ENCODE results near the gene SLC4A2.

The SLC4A2 gene

DNA sequence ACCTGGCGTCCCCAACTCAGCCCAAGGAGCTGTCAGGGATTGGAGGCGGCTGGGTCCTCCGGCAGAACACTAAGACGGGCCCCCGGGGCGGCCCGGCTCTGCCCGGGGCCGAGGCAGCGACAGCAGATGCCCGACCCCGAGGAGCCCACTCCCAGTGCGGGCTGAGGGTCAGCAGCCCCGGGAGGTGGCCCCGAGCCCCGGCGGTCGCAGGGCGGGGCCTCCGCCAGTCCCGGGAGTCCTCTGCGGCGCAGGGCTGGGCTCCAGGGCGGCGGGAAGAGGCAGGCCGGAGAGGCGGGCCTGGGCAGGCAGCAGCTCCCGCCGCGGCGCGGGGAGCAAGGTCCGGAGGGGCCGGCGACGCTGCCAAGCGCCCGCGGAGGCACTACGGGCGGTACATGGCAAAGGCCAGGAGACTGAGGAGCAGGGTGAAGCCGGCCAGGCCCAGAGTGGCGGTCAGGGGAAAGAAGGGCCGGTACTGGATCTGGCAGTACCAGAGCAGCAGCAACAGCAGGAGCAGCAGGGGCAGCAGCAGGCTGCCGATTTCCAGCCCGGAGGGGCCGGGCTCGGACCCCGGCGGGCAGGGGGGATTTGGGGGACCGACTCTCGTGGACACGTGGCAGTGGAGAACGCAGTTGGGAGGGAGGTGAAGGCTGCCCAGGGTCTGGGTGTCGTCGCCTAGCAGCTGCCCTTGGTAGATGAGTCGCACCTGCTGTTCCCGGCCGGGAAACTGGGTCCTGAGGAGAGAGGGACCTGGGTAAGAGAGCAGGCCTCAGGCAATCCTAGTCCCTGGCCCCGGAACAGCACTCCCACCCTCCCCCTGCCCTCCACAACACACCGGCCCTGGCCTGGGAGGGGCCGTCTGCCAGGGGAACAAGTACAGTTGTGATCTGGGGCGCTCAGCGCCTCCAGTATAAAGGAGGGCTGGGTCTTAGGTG is 22.0 kb downstream of the SLC4A2 start:
- TF ChIP-seq, protein P1, sequence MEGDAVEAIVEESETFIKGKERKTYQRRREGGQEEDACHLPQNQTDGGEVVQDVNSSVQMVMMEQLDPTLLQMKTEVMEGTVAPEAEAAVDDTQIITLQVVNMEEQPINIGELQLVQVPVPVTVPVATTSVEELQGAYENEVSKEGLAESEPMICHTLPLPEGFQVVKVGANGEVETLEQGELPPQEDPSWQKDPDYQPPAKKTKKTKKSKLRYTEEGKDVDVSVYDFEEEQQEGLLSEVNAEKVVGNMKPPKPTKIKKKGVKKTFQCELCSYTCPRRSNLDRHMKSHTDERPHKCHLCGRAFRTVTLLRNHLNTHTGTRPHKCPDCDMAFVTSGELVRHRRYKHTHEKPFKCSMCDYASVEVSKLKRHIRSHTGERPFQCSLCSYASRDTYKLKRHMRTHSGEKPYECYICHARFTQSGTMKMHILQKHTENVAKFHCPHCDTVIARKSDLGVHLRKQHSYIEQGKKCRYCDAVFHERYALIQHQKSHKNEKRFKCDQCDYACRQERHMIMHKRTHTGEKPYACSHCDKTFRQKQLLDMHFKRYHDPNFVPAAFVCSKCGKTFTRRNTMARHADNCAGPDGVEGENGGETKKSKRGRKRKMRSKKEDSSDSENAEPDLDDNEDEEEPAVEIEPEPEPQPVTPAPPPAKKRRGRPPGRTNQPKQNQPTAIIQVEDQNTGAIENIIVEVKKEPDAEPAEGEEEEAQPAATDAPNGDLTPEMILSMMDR (IDR thresholded peaks at IDR 0.05; ENCODE audit: low read depth, low read length): no peak
- no peak for DNase-seq (ENCODE audit: extremely low read depth, low read depth)

DNA sequence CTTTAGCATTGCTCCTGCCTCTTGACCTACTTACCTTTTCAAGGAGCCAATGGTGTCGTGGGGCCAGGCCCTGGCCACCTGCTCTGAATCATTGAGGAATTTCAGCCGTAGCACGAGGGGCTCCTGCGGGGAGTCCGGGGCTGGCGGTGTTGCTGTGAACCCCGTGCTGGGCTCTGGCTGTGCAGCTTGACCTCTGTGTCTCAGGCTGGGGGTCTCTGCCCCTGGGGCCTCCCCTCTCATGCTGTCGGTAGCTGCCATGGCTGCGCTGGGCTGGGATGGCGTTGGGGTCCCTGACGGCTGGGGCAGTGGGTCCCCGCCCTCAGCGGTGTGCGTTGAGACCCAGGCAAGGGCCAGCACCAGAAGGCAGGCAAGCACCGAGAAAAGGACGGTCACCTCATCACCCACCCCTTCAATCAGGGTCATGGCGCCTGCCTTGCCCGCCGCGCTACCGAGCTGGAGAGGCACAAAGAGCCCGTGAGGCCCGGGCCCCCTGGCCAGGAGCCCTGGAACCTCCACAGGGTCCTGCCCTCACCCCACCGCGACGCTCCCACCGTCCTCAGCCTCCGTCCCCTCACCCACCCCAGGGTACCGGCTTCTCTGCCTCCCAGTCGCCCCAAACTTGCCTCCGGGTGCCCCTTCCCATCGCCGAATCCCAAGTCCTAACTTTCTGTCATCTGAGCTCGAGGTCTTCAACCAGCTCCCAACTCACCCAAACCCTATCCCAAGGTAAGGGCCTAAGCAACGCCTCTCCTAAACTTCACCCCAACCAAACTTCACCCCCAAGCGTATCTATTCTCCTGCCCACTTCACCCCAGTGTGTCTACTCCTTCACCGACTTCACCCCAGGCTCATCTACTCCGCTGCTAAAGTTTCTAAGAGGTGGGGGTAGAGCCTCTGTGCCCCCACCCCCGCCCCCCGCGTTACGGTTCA is 23.0 kb downstream of the SLC4A2 start:
- TF ChIP-seq, protein P1 (IDR thresholded peaks at IDR 0.05; ENCODE audit: low read depth, low read length): no peak
- DNase-seq (ENCODE audit: extremely low read depth, low read depth): no peak

DNA sequence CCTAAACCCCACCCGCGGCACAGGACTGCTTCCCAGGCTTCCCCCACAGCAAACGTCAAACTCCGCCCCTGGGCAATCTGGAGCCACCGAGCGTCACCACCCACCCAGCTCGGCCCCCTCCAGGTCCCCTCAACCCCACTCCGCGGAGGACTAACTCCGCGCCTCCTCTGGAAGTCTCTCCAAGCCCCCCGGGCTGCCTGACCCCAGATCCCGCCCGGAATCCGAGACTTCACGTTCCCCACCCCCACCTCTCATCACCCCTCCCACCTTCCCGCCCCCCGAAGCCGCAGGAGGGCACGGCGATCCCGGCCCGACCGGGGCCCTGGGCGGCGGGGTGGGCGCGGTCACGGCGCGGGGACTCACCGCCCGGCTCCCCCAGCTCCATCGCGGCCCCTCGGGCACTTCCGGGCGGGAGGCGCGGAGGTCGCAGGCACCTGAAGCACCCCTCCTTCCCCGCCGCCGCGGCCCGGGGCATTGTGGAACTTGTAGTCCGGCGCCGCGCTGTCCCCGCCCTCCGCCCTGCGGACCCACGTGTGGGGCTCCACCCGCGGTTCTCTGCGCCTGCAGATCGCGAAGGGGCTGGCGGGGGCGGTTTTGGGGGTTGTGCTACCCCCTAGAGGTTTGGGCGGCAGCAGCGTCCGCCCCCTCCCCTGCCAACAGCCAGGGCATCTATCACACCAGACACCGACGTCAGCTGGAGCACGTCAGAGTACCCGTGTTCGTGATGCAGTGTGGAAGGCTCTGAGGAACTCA is 23.9 kb downstream of the SLC4A2 start, which contains the start of gene TMUB1:
Gene TMUB1, minus strand, starts transcription at position 423 of the 753 bp plus-strand sequence. CDS start 930 bp downstream, outside the sequence.
- TF ChIP-seq, protein P1 (IDR thresholded peaks at IDR 0.05; ENCODE audit: low read depth, low read length): no peak
- no peak for DNase-seq (ENCODE audit: extremely low read depth, low read depth)

DNA sequence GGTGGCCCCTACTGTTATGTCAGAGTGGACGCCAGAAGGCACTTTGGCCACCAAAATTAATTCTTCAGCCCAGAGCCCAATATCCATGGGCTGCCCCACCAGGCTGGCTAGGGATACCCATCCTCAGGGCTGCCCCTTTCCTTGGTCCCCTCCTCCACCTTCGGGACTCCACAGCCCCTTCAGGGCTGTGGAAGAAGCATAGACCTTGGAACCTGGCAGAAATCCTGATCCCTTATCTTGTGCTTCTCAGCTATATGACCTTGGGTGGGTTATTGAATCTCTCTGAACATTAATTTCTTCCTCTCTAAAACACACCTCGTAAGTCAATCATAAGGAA is 24.4 kb downstream of the SLC4A2 start:
- TF ChIP-seq, protein P1 (IDR thresholded peaks at IDR 0.05; ENCODE audit: low read depth, low read length): no peak
- DNase-seq (ENCODE audit: extremely low read depth, low read depth): no peak

DNA sequence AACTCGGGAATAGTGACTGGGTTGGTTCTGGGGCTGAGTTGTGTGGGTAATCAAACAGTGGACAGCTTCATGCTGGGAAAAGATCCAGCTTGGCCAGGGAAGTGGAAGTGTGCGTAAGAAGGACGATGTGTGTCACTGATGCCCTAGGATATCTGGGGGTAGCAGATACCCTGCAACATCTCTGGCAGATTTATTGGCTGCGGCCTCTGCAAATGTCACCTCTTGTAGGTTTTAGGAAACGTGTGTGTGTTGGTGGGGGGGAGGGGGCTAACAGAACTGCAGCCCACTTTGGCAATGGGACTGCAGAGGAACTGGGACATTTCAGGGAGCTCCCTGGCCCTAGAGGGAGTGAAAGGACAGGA is 25.9 kb downstream of the SLC4A2 start:
- no peak for DNase-seq (ENCODE audit: extremely low read depth, low read depth)
- TF ChIP-seq, protein P1 (IDR thresholded peaks at IDR 0.05; ENCODE audit: low read depth, low read length): no peak

DNA sequence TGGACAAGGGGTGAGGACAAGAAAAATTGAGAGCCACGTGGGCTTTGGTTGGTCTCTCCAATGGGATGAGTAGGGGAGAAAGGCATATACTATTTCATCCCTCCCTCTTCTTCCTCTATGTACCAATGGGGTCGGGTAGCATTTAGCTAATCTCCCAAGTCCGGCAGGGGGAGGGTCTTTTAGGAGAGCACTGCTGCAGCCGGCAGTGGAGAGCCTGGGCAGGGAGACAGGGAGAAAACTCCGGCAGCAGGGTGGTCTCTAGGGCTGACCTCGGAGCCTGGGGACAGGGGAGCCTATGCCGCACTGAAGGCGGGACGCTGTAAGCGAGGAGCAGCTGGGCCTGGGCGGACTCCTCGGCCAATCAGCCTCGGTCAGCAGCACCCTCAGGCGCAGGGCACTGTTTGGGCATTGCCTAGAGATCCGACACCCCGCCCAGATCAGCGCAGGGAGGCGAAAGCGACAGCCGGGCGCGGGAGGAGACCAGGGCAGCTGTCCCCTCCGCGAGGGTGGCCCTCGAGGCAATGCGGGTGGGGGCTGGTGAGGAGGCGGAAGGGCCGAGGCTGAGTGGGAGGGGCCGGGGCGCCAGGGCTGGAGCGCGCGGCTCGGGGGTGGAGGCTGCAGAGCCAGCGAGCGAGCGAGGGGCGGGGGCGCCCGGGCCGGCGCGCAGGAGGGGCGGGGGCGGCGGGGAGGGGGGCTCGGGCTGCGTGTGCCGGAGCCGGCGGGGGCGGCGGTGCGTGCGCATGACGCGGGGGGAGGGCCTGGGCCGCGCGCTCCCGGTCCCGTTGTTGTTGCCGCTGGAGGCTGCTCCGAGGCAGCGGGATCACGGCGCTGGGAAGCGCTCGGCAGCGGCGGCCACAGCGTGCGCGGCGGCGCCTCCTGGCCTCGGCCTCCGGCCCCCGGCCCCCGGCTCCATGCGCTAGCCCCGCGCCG is 26.6 kb downstream of the SLC4A2 start, which contains the start of gene AGAP3:
Gene AGAP3, plus strand, starts transcription at position 785 of the 930 bp plus-strand sequence. CDS start 267 bp downstream, outside the sequence.
- TF ChIP-seq, protein P1 (IDR thresholded peaks at IDR 0.05; ENCODE audit: low read depth, low read length): no peak
- no peak for DNase-seq (ENCODE audit: extremely low read depth, low read depth)
